Measurements from ENCODE around the gene INPP4A. TPM values are rescaled to one million over a fixed set of nuclear protein-coding genes. Genes with fewer than 3 reads are reported as not detected.

INPP4A gene
- total and polyA plus RNA-seq, 9 of the 15 experiments (the other 6 are each of a cell fraction or from before 2014, with no cell fraction given), result 1.8 to 15.7 (median 8.3) TPM

DNA sequence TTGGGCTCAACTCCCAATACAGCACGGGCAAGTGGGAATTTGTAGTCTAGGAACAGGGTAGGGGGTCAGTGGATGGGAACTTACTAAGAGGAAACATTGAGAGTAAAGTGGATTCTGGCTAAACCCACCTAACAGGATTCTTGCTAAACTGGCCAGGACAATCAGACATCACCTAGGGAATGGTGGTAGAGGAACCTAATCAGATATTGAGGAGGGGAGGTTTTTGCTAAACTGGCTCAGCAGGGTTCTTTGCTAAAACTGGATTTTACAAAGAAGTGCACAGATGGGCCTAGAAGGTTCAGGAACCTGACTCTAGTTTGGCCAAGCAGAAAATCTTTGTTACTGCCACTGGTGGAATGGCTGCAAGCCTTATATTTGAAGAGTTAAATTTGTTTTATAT lies 55.9 kb downstream of the INPP4A start (continued):
- TF ChIP-seq, protein P1, sequence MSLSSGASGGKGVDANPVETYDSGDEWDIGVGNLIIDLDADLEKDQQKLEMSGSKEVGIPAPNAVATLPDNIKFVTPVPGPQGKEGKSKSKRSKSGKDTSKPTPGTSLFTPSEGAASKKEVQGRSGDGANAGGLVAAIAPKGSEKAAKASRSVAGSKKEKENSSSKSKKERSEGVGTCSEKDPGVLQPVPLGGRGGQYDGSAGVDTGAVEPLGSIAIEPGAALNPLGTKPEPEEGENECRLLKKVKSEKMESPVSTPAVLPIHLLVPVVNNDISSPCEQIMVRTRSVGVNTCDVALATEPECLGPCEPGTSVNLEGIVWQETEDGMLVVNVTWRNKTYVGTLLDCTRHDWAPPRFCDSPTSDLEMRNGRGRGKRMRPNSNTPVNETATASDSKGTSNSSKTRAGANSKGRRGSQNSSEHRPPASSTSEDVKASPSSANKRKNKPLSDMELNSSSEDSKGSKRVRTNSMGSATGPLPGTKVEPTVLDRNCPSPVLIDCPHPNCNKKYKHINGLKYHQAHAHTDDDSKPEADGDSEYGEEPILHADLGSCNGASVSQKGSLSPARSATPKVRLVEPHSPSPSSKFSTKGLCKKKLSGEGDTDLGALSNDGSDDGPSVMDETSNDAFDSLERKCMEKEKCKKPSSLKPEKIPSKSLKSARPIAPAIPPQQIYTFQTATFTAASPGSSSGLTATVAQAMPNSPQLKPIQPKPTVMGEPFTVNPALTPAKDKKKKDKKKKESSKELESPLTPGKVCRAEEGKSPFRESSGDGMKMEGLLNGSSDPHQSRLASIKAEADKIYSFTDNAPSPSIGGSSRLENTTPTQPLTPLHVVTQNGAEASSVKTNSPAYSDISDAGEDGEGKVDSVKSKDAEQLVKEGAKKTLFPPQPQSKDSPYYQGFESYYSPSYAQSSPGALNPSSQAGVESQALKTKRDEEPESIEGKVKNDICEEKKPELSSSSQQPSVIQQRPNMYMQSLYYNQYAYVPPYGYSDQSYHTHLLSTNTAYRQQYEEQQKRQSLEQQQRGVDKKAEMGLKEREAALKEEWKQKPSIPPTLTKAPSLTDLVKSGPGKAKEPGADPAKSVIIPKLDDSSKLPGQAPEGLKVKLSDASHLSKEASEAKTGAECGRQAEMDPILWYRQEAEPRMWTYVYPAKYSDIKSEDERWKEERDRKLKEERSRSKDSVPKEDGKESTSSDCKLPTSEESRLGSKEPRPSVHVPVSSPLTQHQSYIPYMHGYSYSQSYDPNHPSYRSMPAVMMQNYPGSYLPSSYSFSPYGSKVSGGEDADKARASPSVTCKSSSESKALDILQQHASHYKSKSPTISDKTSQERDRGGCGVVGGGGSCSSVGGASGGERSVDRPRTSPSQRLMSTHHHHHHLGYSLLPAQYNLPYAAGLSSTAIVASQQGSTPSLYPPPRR (CRISPR knock-in tag; IDR thresholded peaks at IDR 0.05; ENCODE audit: borderline replicate concordance), result no peak
- TF ChIP-seq, protein P2, sequence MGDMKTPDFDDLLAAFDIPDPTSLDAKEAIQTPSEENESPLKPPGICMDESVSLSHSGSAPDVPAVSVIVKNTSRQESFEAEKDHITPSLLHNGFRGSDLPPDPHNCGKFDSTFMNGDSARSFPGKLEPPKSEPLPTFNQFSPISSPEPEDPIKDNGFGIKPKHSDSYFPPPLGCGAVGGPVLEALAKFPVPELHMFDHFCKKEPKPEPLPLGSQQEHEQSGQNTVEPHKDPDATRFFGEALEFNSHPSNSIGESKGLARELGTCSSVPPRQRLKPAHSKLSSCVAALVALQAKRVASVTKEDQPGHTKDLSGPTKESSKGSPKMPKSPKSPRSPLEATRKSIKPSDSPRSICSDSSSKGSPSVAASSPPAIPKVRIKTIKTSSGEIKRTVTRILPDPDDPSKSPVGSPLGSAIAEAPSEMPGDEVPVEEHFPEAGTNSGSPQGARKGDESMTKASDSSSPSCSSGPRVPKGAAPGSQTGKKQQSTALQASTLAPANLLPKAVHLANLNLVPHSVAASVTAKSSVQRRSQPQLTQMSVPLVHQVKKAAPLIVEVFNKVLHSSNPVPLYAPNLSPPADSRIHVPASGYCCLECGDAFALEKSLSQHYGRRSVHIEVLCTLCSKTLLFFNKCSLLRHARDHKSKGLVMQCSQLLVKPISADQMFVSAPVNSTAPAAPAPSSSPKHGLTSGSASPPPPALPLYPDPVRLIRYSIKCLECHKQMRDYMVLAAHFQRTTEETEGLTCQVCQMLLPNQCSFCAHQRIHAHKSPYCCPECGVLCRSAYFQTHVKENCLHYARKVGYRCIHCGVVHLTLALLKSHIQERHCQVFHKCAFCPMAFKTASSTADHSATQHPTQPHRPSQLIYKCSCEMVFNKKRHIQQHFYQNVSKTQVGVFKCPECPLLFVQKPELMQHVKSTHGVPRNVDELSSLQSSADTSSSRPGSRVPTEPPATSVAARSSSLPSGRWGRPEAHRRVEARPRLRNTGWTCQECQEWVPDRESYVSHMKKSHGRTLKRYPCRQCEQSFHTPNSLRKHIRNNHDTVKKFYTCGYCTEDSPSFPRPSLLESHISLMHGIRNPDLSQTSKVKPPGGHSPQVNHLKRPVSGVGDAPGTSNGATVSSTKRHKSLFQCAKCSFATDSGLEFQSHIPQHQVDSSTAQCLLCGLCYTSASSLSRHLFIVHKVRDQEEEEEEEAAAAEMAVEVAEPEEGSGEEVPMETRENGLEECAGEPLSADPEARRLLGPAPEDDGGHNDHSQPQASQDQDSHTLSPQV (IDR thresholded peaks at IDR 0.05), result no peak
- TF ChIP-seq, protein P3, sequence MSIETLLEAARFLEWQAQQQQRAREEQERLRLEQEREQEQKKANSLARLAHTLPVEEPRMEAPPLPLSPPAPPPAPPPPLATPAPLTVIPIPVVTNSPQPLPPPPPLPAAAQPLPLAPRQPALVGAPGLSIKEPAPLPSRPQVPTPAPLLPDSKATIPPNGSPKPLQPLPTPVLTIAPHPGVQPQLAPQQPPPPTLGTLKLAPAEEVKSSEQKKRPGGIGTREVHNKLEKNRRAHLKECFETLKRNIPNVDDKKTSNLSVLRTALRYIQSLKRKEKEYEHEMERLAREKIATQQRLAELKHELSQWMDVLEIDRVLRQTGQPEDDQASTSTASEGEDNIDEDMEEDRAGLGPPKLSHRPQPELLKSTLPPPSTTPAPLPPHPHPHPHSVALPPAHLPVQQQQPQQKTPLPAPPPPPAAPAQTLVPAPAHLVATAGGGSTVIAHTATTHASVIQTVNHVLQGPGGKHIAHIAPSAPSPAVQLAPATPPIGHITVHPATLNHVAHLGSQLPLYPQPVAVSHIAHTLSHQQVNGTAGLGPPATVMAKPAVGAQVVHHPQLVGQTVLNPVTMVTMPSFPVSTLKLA (conservative IDR thresholded peaks at IDR 0.05), result no peak
- TF ChIP-seq HNRNPK (IDR thresholded peaks at IDR 0.05; ENCODE audit: low read depth, low read length, poor library complexity, severe bottlenecking) (no peak), GABPA (tag; conservative IDR thresholded peaks at IDR 0.05; ENCODE audit: low read depth) (no peak), ZC3H8 (IDR thresholded peaks at IDR 0.05) (no peak), CCAR2 (IDR thresholded peaks at IDR 0.05; ENCODE audit: low read depth, low read length) (no peak)
